HPDE6-E6E7 (cell line): ENCODE measurements around the gene ITPKB.
"Not testable (repeated sequence)": the region's sequence is repeated elsewhere in the genome, so short reads cannot be mapped to it uniquely, and the experiment has no call there.

Source experiments
- DNase-seq: peaks from one replicate; pipeline ENCODE4 v3.0.0; 2011; ENCODE audit warnings: missing footprints; ENCODE audit errors: extremely low spot score

The ITPKB gene

GRCh38 chr1:226624526-226624925 is 114.6 kb downstream of the ITPKB start:
- DNase-seq: peak; percentile 65

- no peak for DNase-seq
Measured at GRCh38 chr1:226622012-226622411, 117.1 kb downstream of the ITPKB start.

GRCh38 chr1:226619031-226619430 is 120.1 kb downstream of the ITPKB start:
- no peak for DNase-seq

GRCh38 chr1:226618380-226618779 is 120.7 kb downstream of the ITPKB start:
- DNase-seq: no peak

- DNase-seq: not testable (repeated sequence)
Measured at GRCh38 chr1:226617719-226618118, 121.4 kb downstream of the ITPKB start.

- no peak for DNase-seq
Measured at GRCh38 chr1:226617109-226617508, 122.0 kb downstream of the ITPKB start.

GRCh38 chr1:226616636-226617035 is 122.4 kb downstream of the ITPKB start:
- no peak for DNase-seq

- no peak for DNase-seq
Measured at GRCh38 chr1:226615876-226616275, 123.2 kb downstream of the ITPKB start.

GRCh38 chr1:226611980-226612379 is 127.1 kb downstream of the ITPKB start:
- not testable (repeated sequence) for DNase-seq

GRCh38 chr1:226611301-226611700 is 127.8 kb downstream of the ITPKB start:
- no peak for DNase-seq

GRCh38 chr1:226610671-226611070 is 128.4 kb downstream of the ITPKB start:
- DNase-seq: no peak

- no peak for DNase-seq
Measured at GRCh38 chr1:226609836-226610455, 129.1 kb downstream of the ITPKB start.

GRCh38 chr1:226608699-226609505 is 130.2 kb downstream of the ITPKB start:
- DNase-seq: peak; percentile 38

- DNase-seq: no peak
Measured at GRCh38 chr1:226607821-226608220, 131.3 kb downstream of the ITPKB start.

GRCh38 chr1:226607268-226607660 is 131.8 kb downstream of the ITPKB start:
- no peak for DNase-seq

- DNase-seq: no peak
Measured at GRCh38 chr1:226606311-226607267, 132.5 kb downstream of the ITPKB start.

GRCh38 chr1:226605318-226605950 is 133.6 kb downstream of the ITPKB start:
- no peak for DNase-seq

- DNase-seq: no peak
Measured at GRCh38 chr1:226604560-226605317, 134.3 kb downstream of the ITPKB start.

- DNase-seq: no peak
Measured at GRCh38 chr1:226603858-226604559, 135.1 kb downstream of the ITPKB start.
